Middle frontal gyrus (tissue), 1 donor: ENCODE data around the gene RALGPS2.
"Not testable (repeated sequence)": the region's sequence is repeated elsewhere in the genome, so short reads cannot be mapped to it uniquely, and the experiment has no call there.

Experiments
- DNase-seq: peaks from one replicate; pipeline ENCODE4 v3.0.0-alpha.2; 2015; ENCODE audit warnings: low spot score; ENCODE audit errors: extremely low spot score

RALGPS2 gene

GRCh38 chr1:178724376-178724727 lies 692 bp upstream of the RALGPS2 start:
- no peak for DNase-seq

GRCh38 chr1:178725466-178726086 lies 532 bp downstream of the RALGPS2 start:
- DNase-seq: no peak

GRCh38 chr1:178726087-178726517 lies 1.1 kb downstream of the RALGPS2 start:
- DNase-seq: no peak

- no peak for DNase-seq
These were observed 1.5 kb downstream of the RALGPS2 start for GRCh38 chr1:178726545-178726944.

- DNase-seq: no peak
These were observed 2.2 kb downstream of the RALGPS2 start for GRCh38 chr1:178727014-178727895.

- DNase-seq: no peak
These were observed 8.9 kb downstream of the RALGPS2 start for GRCh38 chr1:178733972-178734371.

- no peak for DNase-seq
These were observed 13.7 kb downstream of the RALGPS2 start for GRCh38 chr1:178738780-178739179.

- no peak for DNase-seq
These were observed 14.4 kb downstream of the RALGPS2 start for GRCh38 chr1:178739285-178740045.

GRCh38 chr1:178740491-178740890 lies 15.4 kb downstream of the RALGPS2 start:
- no peak for DNase-seq

GRCh38 chr1:178740924-178741323 lies 15.9 kb downstream of the RALGPS2 start:
- no peak for DNase-seq

GRCh38 chr1:178743801-178744200 lies 18.8 kb downstream of the RALGPS2 start:
- DNase-seq: no peak

- DNase-seq: no peak
These were observed 20.2 kb downstream of the RALGPS2 start for GRCh38 chr1:178745260-178745659.

GRCh38 chr1:178746345-178746744 lies 21.3 kb downstream of the RALGPS2 start:
- DNase-seq: no peak

- DNase-seq: not testable (repeated sequence)
These were observed 22.3 kb downstream of the RALGPS2 start for GRCh38 chr1:178747361-178747760.

- DNase-seq: no peak
These were observed 24.6 kb downstream of the RALGPS2 start for GRCh38 chr1:178749581-178750166.

GRCh38 chr1:178751046-178751445 lies 26.0 kb downstream of the RALGPS2 start:
- DNase-seq: no peak

- DNase-seq: no peak
These were observed 27.8 kb downstream of the RALGPS2 start for GRCh38 chr1:178752891-178753290.

- DNase-seq: not testable (repeated sequence)
These were observed 29.7 kb downstream of the RALGPS2 start for GRCh38 chr1:178754655-178755256.

GRCh38 chr1:178768423-178768822 lies 43.4 kb downstream of the RALGPS2 start:
- DNase-seq: no peak

- DNase-seq: no peak
These were observed 47.9 kb downstream of the RALGPS2 start for GRCh38 chr1:178772952-178773351.

GRCh38 chr1:178774263-178774662 lies 49.2 kb downstream of the RALGPS2 start:
- DNase-seq: no peak
